GM12878 (cell line): Measurements from ENCODE around the gene ICOSLG. TPM values are rescaled to one million over a fixed set of nuclear protein-coding genes. Genes with fewer than 3 reads are reported as not detected.

Source experiments
- ATAC-seq: fragments of 200-7000 bp; cut with Tn5 transposase; 3 replicates; pipeline ENCODE4 v1.9.1; 2020; ENCODE audit warnings: mild to moderate bottlenecking, moderate library complexity
- BruUV-seq: library from RNA; stranded (reverse); fragments of 400-500 nt; replicated peaks from 2 replicates; lab custom pipeline; 2021; lab: Mats Ljungman, UMichigan
- CTCF ChIA-PET: fragments of 300-600 bp; sonication (Branson Sonifier 250); formaldehyde crosslinking; extraction: SDS; loops from one replicate; lab custom pipeline; 2021; ENCODE audit warnings: inconsistent platforms; lab: Yijun Ruan, JAX
- POLR2A ChIA-PET: fragments of 350-600 bp; formaldehyde crosslinking; extraction: SDS; loops from one replicate; lab custom pipeline; 2021; ENCODE audit warnings: inconsistent platforms; lab: Charles Lee
- RAD21 ChIA-PET: fragments of 300-600 bp; sonication (Branson Sonifier 250); formaldehyde crosslinking; loops from one replicate; lab custom pipeline; 2023; ENCODE audit warnings: antibody characterized with exemption; ENCODE audit not compliant: unreplicated experiment; lab: Charles Lee
- SMC1A ChIA-PET: fragments of 300-600 bp; sonication (Branson Sonifier 250); formaldehyde crosslinking; loops from one replicate; lab custom pipeline; 2023; ENCODE audit not compliant: unreplicated experiment, uncharacterized antibody; lab: Charles Lee
- DNase-seq: peaks from one replicate; pipeline ENCODE4 v3.0.0-alpha.2; 2011; ENCODE audit warnings: low read depth, low spot score
- FAIRE-seq: peaks from 3 replicates; lab custom pipeline; 2011; peaks lifted over from hg19 to GRCh38; lab: Jason Lieb, UNC
- H2AFZ ChIP-seq: 2 replicates; pipeline ENCODE4 v1.6.0; 2011; ENCODE audit warnings: low read depth, low read length, control low read depth; ENCODE audit not compliant: control insufficient read depth
- H3K27ac ChIP-seq: 2 replicates; pipeline ENCODE4 v1.5.1; 2011; ENCODE audit warnings: control low read depth; ENCODE audit not compliant: control insufficient read depth, insufficient read depth
- H3K27me3 ChIP-seq, 2 experiments: replicated peaks in 1 of 2; 2 replicates each; pipeline versions ENCODE4 v1.6.0 to v1.6.1; 2011; ENCODE audit warnings: low read length in 1 of 2; ENCODE audit not compliant: control insufficient read depth in 2 of 2, insufficient read depth in 2 of 2
- H3K36me3 ChIP-seq, 2 experiments: 2 replicates each; pipeline ENCODE4 v1.5.1; 2011; ENCODE audit warnings: low read length in 1 of 2; ENCODE audit not compliant: control insufficient read depth in 2 of 2, insufficient read depth in 2 of 2
- H3K4me1 ChIP-seq: 2 replicates; pipeline ENCODE4 v1.6.1; 2011; ENCODE audit warnings: mild to moderate bottlenecking, low read length, moderate library complexity, mixed read lengths; ENCODE audit not compliant: control insufficient read depth, insufficient read depth
- H3K4me2 ChIP-seq: 2 replicates; pipeline ENCODE4 v1.6.0; 2011; ENCODE audit warnings: control low read depth; ENCODE audit not compliant: control insufficient read depth, insufficient read depth
- H3K4me3 ChIP-seq: fragments of 200-600 bp; sonication (generic); 2 replicates; pipeline ENCODE4 v1.5.1; 2016
- H3K79me2 ChIP-seq: 2 replicates; pipeline ENCODE4 v1.6.0; 2011; ENCODE audit warnings: low read length; ENCODE audit not compliant: control insufficient read depth, insufficient read depth
- H3K9ac ChIP-seq: 2 replicates; pipeline ENCODE4 v1.8.0; 2011; ENCODE audit warnings: low read length, control low read depth, mixed read lengths; ENCODE audit not compliant: control insufficient read depth, insufficient read depth
- H3K9me3 ChIP-seq: replicated peaks from 3 replicates; pipeline ENCODE4 v1.5.1; 2011; ENCODE audit warnings: mild to moderate bottlenecking, low read length; ENCODE audit not compliant: control insufficient read depth, insufficient read depth
- H4K20me1 ChIP-seq: 2 replicates; pipeline ENCODE4 v1.6.0; 2011; ENCODE audit not compliant: control insufficient read depth, insufficient read depth
- BCLAF1 ChIP-seq: fragments of 450-650 bp; IDR thresholded peaks from 2 replicates; pipeline ENCODE4 v1.6.1; 2017; ENCODE audit warnings: antibody characterized with exemption, mild to moderate bottlenecking, moderate library complexity
- DPF2 ChIP-seq: fragments of 450-650 bp; IDR thresholded peaks from 2 replicates; pipeline ENCODE4 v1.6.1; 2017; ENCODE audit warnings: mild to moderate bottlenecking
- ETV6 ChIP-seq, 2 experiments: fragments of 450-650 bp in 1 of 2; IDR thresholded peaks in 1 of 2; conservative IDR thresholded peaks in 1 of 2; 2 replicates each; pipeline ENCODE4 v1.6.1; 2014; ENCODE audit warnings: antibody characterized with exemption in 1 of 2, borderline replicate concordance in 1 of 2, low read depth in 1 of 2, mild to moderate bottlenecking in 1 of 2, moderate library complexity in 1 of 2
- MTA2 ChIP-seq: fragments of 450-650 bp; IDR thresholded peaks from 2 replicates; pipeline ENCODE4 v1.6.1; 2016; ENCODE audit warnings: low read depth, mild to moderate bottlenecking, moderate library complexity
- PRDM15 ChIP-seq: fragments of 450-650 bp; formaldehyde crosslinking; IDR thresholded peaks from 2 replicates; pipeline ENCODE4 v1.4.0; 2020; ENCODE audit warnings: mild to moderate bottlenecking, moderate library complexity
- RBBP5 ChIP-seq: fragments of 200-600 bp; sonication (generic); conservative IDR thresholded peaks from 2 replicates; pipeline ENCODE4 v1.6.1; 2016
- RELB ChIP-seq: fragments of 450-650 bp; IDR thresholded peaks from 2 replicates; pipeline ENCODE4 v1.6.1; 2017; ENCODE audit warnings: low read depth, mild to moderate bottlenecking, moderate library complexity
- WGBS: methylation state at CpG from one replicate; pipeline ENCODE4 v1.1.6; 2016; ENCODE audit warnings: low lambda C conversion rate; ENCODE audit not compliant: insufficient replicate concordance, insufficient coverage; ENCODE audit errors: missing lambda C conversion rate; 5-methylcytosine and 5-hydroxymethylcytosine counted together
- in situ Hi-C: fragments of 300-500 bp; cut with MboI; formaldehyde crosslinking; loops from 9 replicates; pipeline ENCODE4 v1.14.3; 2018; ENCODE audit warnings: mixed read lengths
- intact Hi-C: fragments of 100-400 bp; cut with micrococcal nuclease; formaldehyde crosslinking; loops from one replicate; pipeline ENCODE4 v1.14.2; 2022; ENCODE audit not compliant: unreplicated experiment
- polyA plus RNA-seq, 11 experiments: library from polyadenylated mRNA; depleted of rRNA in 4 of 11; unstranded in 6 of 11; stranded (reverse) in 5 of 11; fragments of >200 nt; fragmentation: Nextera tagmentation in 4 of 11; fragmentation: Illumina TruSeq in 1 of 11; extraction: Ambion mirVana in 4 of 11; extraction: Trizol in 1 of 11; gene quantifications; 1 replicate in 1 of 11; 2 replicates in 10 of 11; pipeline versions ENCODE4 v1.2.1 to v1.2.3, GENCODE V29; 2011 to 2016; ENCODE audit warnings: inconsistent platforms in 2 of 11, missing spikeins in 2 of 11, low read depth in 1 of 11
- total RNA-seq, 4 experiments: library from RNA; depleted of rRNA in 3 of 4; stranded (reverse); fragments of >200 nt in 3 of 4; fragmentation: Illumina TruSeq in 1 of 4; extraction: Trizol in 1 of 4; gene quantifications; 2 replicates each; pipeline versions ENCODE4 v1.2.1 to v1.2.3, GENCODE V29; 2013 to 2021

Gene ICOSLG
- total and polyA plus RNA-seq, 10 of the 15 experiments (the other 5 are each of a cell fraction or from before 2014, with no cell fraction given): 0.84 to 16.4 (median 6.2) TPM

- TF ChIP-seq PRDM15 (CRISPR knock-in tag): no peak
- TF ChIP-seq, all 136 proteins: peak for 0
These were observed 19.3 kb upstream of the ICOSLG start (continued) for GRCh38 chr21:44260066-44260465.

GRCh38 chr21:44259082-44259705 is 18.5 kb upstream of the ICOSLG start:
- TF ChIP-seq MTA2 (no peak), RELB (no peak), BCLAF1 (no peak), ETV6 (conservative IDR thresholded peaks at IDR 0.05 in 1 of 2, IDR thresholded peaks at IDR 0.05 in 1 of 2; ENCODE audit: borderline replicate concordance in 1 of 2, low read depth in 1 of 2) (no peak), DPF2 (no peak), RBBP5 (no peak)
- TF ChIP-seq, all 136 proteins: peak for 0
- intact Hi-C loops: no loop called here
- ChIA-PET CTCF (interaction anchor here (2.7 kb wide), 1 partner anchor 9 kb away, joined by 9 read pairs; no protein-coding TSS in a partner anchor), POLR2A (no interaction called here), SMC1A (no interaction called here), RAD21 (no interaction called here)
- no peaks in the 10 kb centered on the region for H3K36me3 ChIP-seq
- no peak overlapping the region for H3K4me3 ChIP-seq
- H3K4me1 ChIP-seq: no peaks in the 10 kb centered on the region; the same call in 1 of the 2 replicates
- BruUV-seq: no TSS peak
- in situ Hi-C loops: no loop called here
- H3K79me2 ChIP-seq: no peaks in the 10 kb centered on the region
- FAIRE-seq (no peak), ATAC-seq (no peak), DNase-seq (no peak)
- 76% methylated on average over 22 of the region's 22 CpGs for WGBS
- no peak overlapping the region for H2AFZ ChIP-seq
- no peak overlapping the region for H3K4me2 ChIP-seq
- H3K27ac ChIP-seq: no peak overlapping the region
- no peaks in the 10 kb centered on the region; a peak in 1 of 4 replicates for H3K27me3 ChIP-seq
- H4K20me1 ChIP-seq: no peaks in the 10 kb centered on the region
- H3K9me3 ChIP-seq: no peaks in the 10 kb centered on the region
- no peak overlapping the region for H3K9ac ChIP-seq
